ENCODE results near the gene ARHGAP6.

The ARHGAP6 gene

GRCh38 chrX:11430271-11430670 lies 235.4 kb downstream of the ARHGAP6 start:
- DNase-seq (ENCODE audit: low read depth in 3 of 3, low spot score in 1 of 3): no peak

- DNase-seq (ENCODE audit: low read depth in 3 of 3, low spot score in 1 of 3): no peak
Observed at GRCh38 chrX:11429538-11430085, 236.1 kb downstream of the ARHGAP6 start.

GRCh38 chrX:11427453-11428071 lies 238.2 kb downstream of the ARHGAP6 start:
- no peak for DNase-seq (ENCODE audit: low read depth in 3 of 3, low spot score in 1 of 3)

GRCh38 chrX:11426712-11427452 lies 238.8 kb downstream of the ARHGAP6 start:
- DNase-seq (ENCODE audit: low read depth in 3 of 3, low spot score in 1 of 3): no peak

- no peak for DNase-seq (ENCODE audit: low read depth in 3 of 3, low spot score in 1 of 3)
Observed at GRCh38 chrX:11424903-11425674, 240.6 kb downstream of the ARHGAP6 start.

GRCh38 chrX:11423949-11424348 lies 241.8 kb downstream of the ARHGAP6 start:
- no peak for DNase-seq (ENCODE audit: low read depth in 3 of 3, low spot score in 1 of 3)

GRCh38 chrX:11423362-11423818 lies 242.3 kb downstream of the ARHGAP6 start:
- DNase-seq (ENCODE audit: low read depth in 3 of 3, low spot score in 1 of 3): no peak

- DNase-seq (ENCODE audit: low read depth in 3 of 3, low spot score in 1 of 3): no peak
Observed at GRCh38 chrX:11422525-11422857, 243.2 kb downstream of the ARHGAP6 start.

GRCh38 chrX:11421805-11422524 lies 243.8 kb downstream of the ARHGAP6 start:
- DNase-seq (ENCODE audit: low read depth in 3 of 3, low spot score in 1 of 3): no peak

GRCh38 chrX:11420851-11421250 lies 244.9 kb downstream of the ARHGAP6 start:
- no peak for DNase-seq (ENCODE audit: low read depth in 3 of 3, low spot score in 1 of 3)

GRCh38 chrX:11419102-11419501 lies 246.6 kb downstream of the ARHGAP6 start:
- no peak for DNase-seq (ENCODE audit: low read depth in 3 of 3, low spot score in 1 of 3)

- no peak for DNase-seq (ENCODE audit: low read depth in 3 of 3, low spot score in 1 of 3)
Observed at GRCh38 chrX:11416600-11416999, 249.1 kb downstream of the ARHGAP6 start.

- DNase-seq (ENCODE audit: low read depth in 3 of 3, low spot score in 1 of 3): no peak
Observed at GRCh38 chrX:11414091-11414490, 251.6 kb downstream of the ARHGAP6 start.

- no peak for DNase-seq (ENCODE audit: low read depth in 3 of 3, low spot score in 1 of 3)
Observed at GRCh38 chrX:11412715-11413623, 252.8 kb downstream of the ARHGAP6 start.

- DNase-seq (ENCODE audit: low read depth in 3 of 3, low spot score in 1 of 3): no peak
Observed at GRCh38 chrX:11409957-11410356, 255.8 kb downstream of the ARHGAP6 start.

- DNase-seq (ENCODE audit: low read depth in 3 of 3, low spot score in 1 of 3): no peak
Observed at GRCh38 chrX:11408783-11409182, 256.9 kb downstream of the ARHGAP6 start.

GRCh38 chrX:11408109-11408405 lies 257.7 kb downstream of the ARHGAP6 start:
- DNase-seq (ENCODE audit: low read depth in 3 of 3, low spot score in 1 of 3): no peak

GRCh38 chrX:11407331-11408108 lies 258.2 kb downstream of the ARHGAP6 start:
- DNase-seq (ENCODE audit: low read depth in 3 of 3, low spot score in 1 of 3): no peak

- no peak for DNase-seq (ENCODE audit: low read depth in 3 of 3, low spot score in 1 of 3)
Observed at GRCh38 chrX:11406109-11406765, 259.5 kb downstream of the ARHGAP6 start.

All from stimulated activated CD4-positive, alpha-beta T cell treated with anti-CD3 and anti-CD28 coated beads, TNF-alpha, amount 100 ng/mL, for 1 hour (primary cell).